ENCODE measurements around the gene FAM3D.

The FAM3D gene

DNA sequence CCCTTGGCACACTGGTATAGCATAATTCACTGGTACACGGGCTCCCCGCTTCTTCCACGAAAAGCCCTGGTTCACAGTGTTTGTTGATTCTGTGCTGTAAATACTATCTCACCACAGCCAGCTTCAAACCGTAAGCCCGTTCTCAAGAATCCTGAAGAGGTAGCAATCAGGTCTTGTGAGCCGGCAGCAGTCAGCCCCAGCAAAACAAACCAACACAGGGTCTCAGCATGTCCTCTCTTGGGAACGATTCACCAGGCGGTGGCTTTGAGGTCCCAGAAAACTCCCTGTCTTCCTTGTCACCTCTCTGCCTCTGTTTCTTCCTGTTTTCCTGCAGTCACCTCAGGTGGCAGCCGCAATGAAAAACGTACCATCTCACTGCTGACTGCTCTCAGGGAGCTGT, 19.1 kb upstream of the FAM3D start:
- DNase-seq (ENCODE audit: low read depth), result no peak
- no peak overlapping the region for H3K4me3 ChIP-seq (ENCODE audit: control insufficient read depth, low read depth, low read length)
- TF ChIP-seq CTCF (IDR thresholded peaks at IDR 0.05; ENCODE audit: control insufficient read depth, insufficient read depth, low read depth, low read length, missing control alignments), result no peak

DNA sequence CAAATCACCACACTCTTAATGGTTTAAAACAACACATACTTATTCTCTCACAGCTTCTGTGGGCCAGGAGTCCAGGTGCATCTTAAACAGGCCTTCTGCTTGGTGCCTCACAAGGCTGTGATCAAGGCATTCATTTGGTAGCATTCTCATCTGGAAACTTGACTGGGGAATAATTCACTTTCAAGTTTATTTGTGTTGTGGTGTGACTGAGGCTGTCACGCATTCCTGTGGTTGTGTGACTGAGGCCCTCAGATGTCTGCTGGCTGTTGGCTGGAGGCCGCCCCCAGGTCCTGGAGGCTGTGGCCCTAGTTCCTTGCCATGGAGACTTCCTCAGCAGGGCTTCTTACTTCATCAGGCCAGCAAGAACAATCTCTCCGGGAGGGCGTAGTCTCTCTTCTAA, 16.9 kb upstream of the FAM3D start:
- H3K4me3 ChIP-seq (ENCODE audit: control insufficient read depth, low read depth, low read length), result no peak overlapping the region
- TF ChIP-seq CTCF (IDR thresholded peaks at IDR 0.05; ENCODE audit: control insufficient read depth, insufficient read depth, low read depth, low read length, missing control alignments), result no peak
- DNase-seq (ENCODE audit: low read depth), result no peak

GRCh38 chr3:58683001-58683458, 16.5 kb upstream of the FAM3D start:
- no peak for DNase-seq (ENCODE audit: low read depth)
- H3K4me3 ChIP-seq (ENCODE audit: control insufficient read depth, low read depth, low read length), result no peak overlapping the region
- no peak for TF ChIP-seq CTCF (IDR thresholded peaks at IDR 0.05; ENCODE audit: control insufficient read depth, insufficient read depth, low read depth, low read length, missing control alignments)

- no peak for TF ChIP-seq CTCF (IDR thresholded peaks at IDR 0.05; ENCODE audit: control insufficient read depth, insufficient read depth, low read depth, low read length, missing control alignments)
- no peak for DNase-seq (ENCODE audit: low read depth)
- H3K4me3 ChIP-seq (ENCODE audit: control insufficient read depth, low read depth, low read length), result no peak overlapping the region
Observed at GRCh38 chr3:58681863-58682262, 15.3 kb upstream of the FAM3D start.

DNA sequence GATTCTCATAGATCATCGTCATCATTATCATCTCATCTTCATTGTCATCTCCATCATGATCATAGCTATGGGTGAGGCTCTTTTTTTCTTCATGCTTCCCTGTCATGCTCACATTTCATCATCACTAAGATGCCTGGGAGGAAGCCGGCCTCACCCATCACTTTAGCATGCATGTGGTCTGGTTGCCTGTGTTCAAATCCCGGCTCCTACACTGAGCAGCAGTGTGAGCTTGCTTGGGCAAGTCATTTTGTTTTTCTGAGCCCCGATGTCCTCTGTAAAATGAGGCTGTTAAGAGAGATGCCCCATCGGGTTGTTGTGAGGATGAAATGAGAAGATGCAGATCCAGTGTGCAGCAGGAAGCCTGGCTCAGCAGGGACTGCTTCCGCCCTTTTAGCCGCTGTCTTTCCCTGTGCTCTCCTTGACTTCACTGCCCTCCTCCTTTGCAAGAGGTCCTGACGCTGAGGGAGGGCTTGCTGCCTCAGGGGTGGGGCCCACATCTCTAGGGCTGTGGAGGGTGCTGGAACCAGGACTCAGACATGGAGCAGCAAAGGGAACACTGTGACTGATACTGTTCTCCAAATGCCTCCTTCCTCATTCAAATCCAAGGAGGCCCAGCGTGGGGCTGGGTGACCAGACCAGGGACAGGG, 14.4 kb upstream of the FAM3D start:
- H3K4me3 ChIP-seq (ENCODE audit: control insufficient read depth, low read depth, low read length), result no peak overlapping the region
- no peak for DNase-seq (ENCODE audit: low read depth)
- no peak for TF ChIP-seq CTCF (IDR thresholded peaks at IDR 0.05; ENCODE audit: control insufficient read depth, insufficient read depth, low read depth, low read length, missing control alignments)

DNA sequence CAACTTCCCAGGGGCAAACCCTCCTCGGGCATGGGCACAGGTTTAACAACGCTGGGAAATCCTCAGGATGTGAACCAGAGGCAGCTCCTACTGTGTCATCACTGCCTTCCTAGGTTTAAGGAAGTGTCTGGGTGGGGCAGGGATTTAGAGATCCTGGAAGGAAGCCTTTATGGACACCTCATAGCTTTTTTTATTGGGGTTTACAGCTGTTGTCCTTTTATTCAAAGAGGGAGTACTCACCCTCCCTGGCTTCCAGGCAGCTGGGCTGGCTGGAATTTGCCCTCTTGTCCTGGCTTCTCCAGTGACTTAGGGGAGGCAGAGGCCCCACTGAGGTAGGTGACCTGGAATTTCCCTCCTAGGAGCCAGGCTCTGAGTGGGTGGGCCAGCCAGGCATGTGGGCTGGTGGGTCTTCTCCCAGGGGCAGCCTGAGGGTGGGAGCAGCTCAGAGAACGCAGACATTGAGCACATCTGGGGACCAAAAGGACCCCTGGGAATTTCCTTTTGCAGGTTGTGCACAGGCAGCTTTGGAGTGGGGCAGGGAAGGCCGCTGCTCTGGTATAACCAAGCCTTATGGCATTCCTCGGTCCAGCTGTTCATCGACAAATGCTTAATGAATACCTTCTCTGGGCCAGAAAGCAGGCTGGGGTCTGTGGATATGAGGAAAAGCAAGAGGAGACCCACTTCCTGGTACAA, 13.5 kb upstream of the FAM3D start:
- H3K4me3 ChIP-seq (ENCODE audit: control insufficient read depth, low read depth, low read length), result no peak overlapping the region
- no peak for TF ChIP-seq CTCF (IDR thresholded peaks at IDR 0.05; ENCODE audit: control insufficient read depth, insufficient read depth, low read depth, low read length, missing control alignments)
- DNase-seq (ENCODE audit: low read depth), result no peak

Measured in AG09309 (cell line).